Endodermal cell (in vitro differentiated cells): ENCODE measurements around the gene CACNA1F. TPM values are rescaled to one million over a fixed set of nuclear protein-coding genes. Genes with fewer than 3 reads are reported as not detected.

Experiments used
- DNase-seq: peaks from one replicate; pipeline ENCODE4 v3.0.0-alpha.2; 2017
- H3K27ac ChIP-seq: 2 replicates; pipeline ENCODE4 v1.5.1; 2013; ENCODE audit warnings: mild to moderate bottlenecking, low read depth, low read length, moderate library complexity
- H3K27me3 ChIP-seq: 2 replicates; pipeline ENCODE4 v1.6.1; 2013; ENCODE audit warnings: mild to moderate bottlenecking, low read length, moderate library complexity; ENCODE audit not compliant: insufficient read depth, control insufficient read depth, poor library complexity, severe bottlenecking
- H3K36me3 ChIP-seq: 2 replicates; pipeline ENCODE4 v1.7.0; 2013; ENCODE audit warnings: mild to moderate bottlenecking, low read length, moderate library complexity; ENCODE audit not compliant: control insufficient read depth, insufficient read depth
- H3K4me1 ChIP-seq: one replicate; pipeline ENCODE4 v1.7.0; 2013; ENCODE audit warnings: low read length; ENCODE audit not compliant: control insufficient read depth, insufficient read depth
- H3K4me3 ChIP-seq: 2 replicates; pipeline ENCODE4 v1.5.1; 2013; ENCODE audit warnings: mild to moderate bottlenecking, low read length, moderate library complexity
- H3K9ac ChIP-seq: 2 replicates; pipeline ENCODE4 v1.6.1; 2013; ENCODE audit warnings: mild to moderate bottlenecking, low read length, moderate library complexity; ENCODE audit not compliant: poor library complexity, severe bottlenecking; ENCODE audit errors: extremely low read depth
- H3K9me3 ChIP-seq: 2 replicates; pipeline ENCODE4 v1.6.1; 2013; ENCODE audit warnings: mild to moderate bottlenecking, low read length, moderate library complexity; ENCODE audit not compliant: control insufficient read depth
- H3K27ac Mint-ChIP-seq: 2 replicates; pipeline ENCODE4 v1.8.0; 2020; ENCODE audit warnings: mixed read lengths
- H3K27me3 Mint-ChIP-seq: 2 replicates; pipeline ENCODE4 v1.8.0; 2021; ENCODE audit warnings: mild to moderate bottlenecking, mixed read lengths; ENCODE audit not compliant: insufficient read depth
- H3K36me3 Mint-ChIP-seq: 2 replicates; pipeline ENCODE4 v1.8.0; 2020; ENCODE audit warnings: low read depth, mixed read lengths
- H3K4me1 Mint-ChIP-seq: 2 replicates; pipeline ENCODE4 v1.8.0; 2020; ENCODE audit warnings: mixed read lengths
- H3K4me3 Mint-ChIP-seq: 2 replicates; pipeline ENCODE4 v1.8.0; 2020; ENCODE audit warnings: mild to moderate bottlenecking, moderate library complexity, mixed read lengths
- H3K9me3 Mint-ChIP-seq: 2 replicates; pipeline ENCODE4 v1.8.0; 2020; ENCODE audit warnings: mild to moderate bottlenecking, mixed read lengths
- CTCF ChIP-seq: fragments of 200-600 bp; sonication (generic); conservative IDR thresholded peaks from 2 replicates; pipeline ENCODE4 v1.5.0; 2021; ENCODE audit warnings: antibody characterized with exemption, mild to moderate bottlenecking
- WGBS, 2 experiments: methylation state at CpG; one replicate each; pipeline versions ENCODE4 v1.1.5 to v1.1.7; 2013; ENCODE audit warnings: missing lambda C conversion rate in 2 of 2, mixed read lengths in 1 of 2; ENCODE audit not compliant: insufficient coverage in 1 of 2, insufficient read length in 1 of 2; 5-methylcytosine and 5-hydroxymethylcytosine counted together
- total RNA-seq, 2 donors: library from RNA; stranded (reverse); fragmentation: NEBNext Ultra II Directional in 1 of 2; extraction: Animal tissue kit (Norgen Biotek cat#: 25700) in 1 of 2; gene quantifications; 2 replicates in 1 of 2; 3 replicates in 1 of 2; pipeline ENCODE4 v1.2.1, GENCODE V29; 2021

Gene CACNA1F
- total RNA-seq, 2 donors from 2014 or later = 0.42 to 0.70 TPM

- Mint-ChIP-seq H3K9me3 (peaks cover 55% of the 10 kb centered on the region), H3K4me1 (no peaks in the 10 kb centered on the region), H3K27me3 (no peaks in the 10 kb centered on the region), H3K36me3 (peaks cover 19% of the 10 kb centered on the region), H3K27ac (no peak overlapping the region), H3K4me3 (no peak overlapping the region)
- Histone ChIP-seq H3K4me3 (no peak overlapping the region), H3K9ac (no peak overlapping the region), H3K27ac (no peak overlapping the region), H3K36me3 (peaks cover 3% of the 10 kb centered on the region), H3K4me1 (no peaks in the 10 kb centered on the region), H3K9me3 (no peaks in the 10 kb centered on the region), H3K27me3 (no peaks in the 10 kb centered on the region)
- TF ChIP-seq CTCF = no peak
- no peak for DNase-seq
- WGBS, 2 experiments = 82 to 91% methylated on average over 2 to 12 of the region's 12 CpGs
These were observed 9.5 kb upstream of the CACNA1F start for GRCh38 chrX:49242545-49243066.

- no peaks in the 10 kb centered on the region for H3K27me3 Mint-ChIP-seq
- no peak overlapping the region for H3K4me3 Mint-ChIP-seq
- Histone ChIP-seq H3K4me3 (no peak overlapping the region), H3K4me1 (no peaks in the 10 kb centered on the region), H3K36me3 (no peaks in the 10 kb centered on the region), H3K27ac (no peak overlapping the region), H3K9me3 (no peaks in the 10 kb centered on the region), H3K9ac (no peak overlapping the region), H3K27me3 (no peaks in the 10 kb centered on the region)
- peaks cover 55% of the 10 kb centered on the region for H3K9me3 Mint-ChIP-seq
- no peak overlapping the region for H3K27ac Mint-ChIP-seq
- WGBS, 2 experiments = 91 to 94% methylated on average over 2 to 7 of the region's 7 CpGs
- DNase-seq = no peak
- no peaks in the 10 kb centered on the region for H3K4me1 Mint-ChIP-seq
- peaks cover 8% of the 10 kb centered on the region for H3K36me3 Mint-ChIP-seq
- TF ChIP-seq CTCF = no peak
These were observed 5.6 kb upstream of the CACNA1F start for GRCh38 chrX:49238735-49239134.

- no peak for DNase-seq
- Histone ChIP-seq H3K4me1 (no peaks in the 10 kb centered on the region), H3K27ac (no peak overlapping the region), H3K36me3 (no peaks in the 10 kb centered on the region), H3K4me3 (no peak overlapping the region), H3K9me3 (no peaks in the 10 kb centered on the region), H3K9ac (no peak overlapping the region), H3K27me3 (no peaks in the 10 kb centered on the region)
- Mint-ChIP-seq H3K27ac (no peak overlapping the region), H3K9me3 (peaks cover 53% of the 10 kb centered on the region), H3K4me3 (no peak overlapping the region), H3K27me3 (no peaks in the 10 kb centered on the region), H3K4me1 (no peaks in the 10 kb centered on the region), H3K36me3 (peaks cover 6% of the 10 kb centered on the region)
- WGBS, 2 experiments = 97 to 100% methylated on average over 2 to 9 of the region's 9 CpGs
- TF ChIP-seq CTCF = no peak
These were observed 3.9 kb upstream of the CACNA1F start for GRCh38 chrX:49237060-49237459.
